Epithelial cell of esophagus (primary cell): ENCODE data around the gene CNTNAP5.

Source experiments
- DNase-seq: peaks from one replicate; pipeline ENCODE4 v3.0.0; 2010; ENCODE audit warnings: low read depth
- H3K4me3 ChIP-seq: 2 replicates; pipeline ENCODE4 v1.5.1; 2011; ENCODE audit warnings: mild to moderate bottlenecking, low read length, control low read depth
- TF ChIP-seq, protein P1 (sequence below): IDR thresholded peaks from 2 replicates; pipeline ENCODE4 v1.5.1; 2011; ENCODE audit warnings: low read depth, mild to moderate bottlenecking, low read length, control low read depth, inconsistent platforms; ENCODE audit not compliant: insufficient read depth; ENCODE audit errors: missing control alignments

The CNTNAP5 gene

DNA sequence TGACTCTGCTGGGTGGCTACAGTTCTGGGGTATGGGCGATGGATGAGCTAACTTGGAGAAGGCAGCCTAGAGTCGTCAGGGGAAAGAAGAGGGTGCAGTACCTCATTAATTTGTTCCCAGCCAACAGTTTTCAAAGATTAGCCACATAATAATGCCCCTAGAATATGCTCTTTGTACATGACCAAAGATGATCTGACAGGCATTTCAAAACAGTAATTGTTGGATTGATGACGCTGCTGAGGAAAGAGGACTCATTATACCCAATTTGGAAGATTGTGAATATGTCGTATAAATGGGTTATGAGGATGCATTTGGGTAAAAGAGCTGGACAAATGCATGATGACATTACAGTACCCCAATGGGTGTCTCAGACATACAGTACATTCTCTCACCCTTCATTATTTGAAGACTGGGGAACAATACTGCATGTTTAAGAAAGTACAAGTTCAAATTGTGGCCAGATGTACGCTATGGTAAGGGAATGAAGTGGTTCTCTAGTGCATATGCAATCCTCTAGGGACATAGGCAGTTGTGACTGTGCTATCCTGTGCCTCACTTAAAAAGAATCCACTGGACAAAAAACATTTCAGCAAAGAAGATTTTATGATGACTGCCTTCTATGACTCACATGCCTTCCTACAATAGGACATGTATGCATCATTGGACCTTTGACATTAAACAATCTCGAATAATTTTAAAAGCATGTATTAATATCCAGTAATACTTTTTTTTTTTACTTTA lies 233.2 kb downstream of the CNTNAP5 start:
- TF ChIP-seq, protein P1, sequence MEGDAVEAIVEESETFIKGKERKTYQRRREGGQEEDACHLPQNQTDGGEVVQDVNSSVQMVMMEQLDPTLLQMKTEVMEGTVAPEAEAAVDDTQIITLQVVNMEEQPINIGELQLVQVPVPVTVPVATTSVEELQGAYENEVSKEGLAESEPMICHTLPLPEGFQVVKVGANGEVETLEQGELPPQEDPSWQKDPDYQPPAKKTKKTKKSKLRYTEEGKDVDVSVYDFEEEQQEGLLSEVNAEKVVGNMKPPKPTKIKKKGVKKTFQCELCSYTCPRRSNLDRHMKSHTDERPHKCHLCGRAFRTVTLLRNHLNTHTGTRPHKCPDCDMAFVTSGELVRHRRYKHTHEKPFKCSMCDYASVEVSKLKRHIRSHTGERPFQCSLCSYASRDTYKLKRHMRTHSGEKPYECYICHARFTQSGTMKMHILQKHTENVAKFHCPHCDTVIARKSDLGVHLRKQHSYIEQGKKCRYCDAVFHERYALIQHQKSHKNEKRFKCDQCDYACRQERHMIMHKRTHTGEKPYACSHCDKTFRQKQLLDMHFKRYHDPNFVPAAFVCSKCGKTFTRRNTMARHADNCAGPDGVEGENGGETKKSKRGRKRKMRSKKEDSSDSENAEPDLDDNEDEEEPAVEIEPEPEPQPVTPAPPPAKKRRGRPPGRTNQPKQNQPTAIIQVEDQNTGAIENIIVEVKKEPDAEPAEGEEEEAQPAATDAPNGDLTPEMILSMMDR, result no peak
- DNase-seq, result no peak
- H3K4me3 ChIP-seq, result no peak overlapping the region

DNA sequence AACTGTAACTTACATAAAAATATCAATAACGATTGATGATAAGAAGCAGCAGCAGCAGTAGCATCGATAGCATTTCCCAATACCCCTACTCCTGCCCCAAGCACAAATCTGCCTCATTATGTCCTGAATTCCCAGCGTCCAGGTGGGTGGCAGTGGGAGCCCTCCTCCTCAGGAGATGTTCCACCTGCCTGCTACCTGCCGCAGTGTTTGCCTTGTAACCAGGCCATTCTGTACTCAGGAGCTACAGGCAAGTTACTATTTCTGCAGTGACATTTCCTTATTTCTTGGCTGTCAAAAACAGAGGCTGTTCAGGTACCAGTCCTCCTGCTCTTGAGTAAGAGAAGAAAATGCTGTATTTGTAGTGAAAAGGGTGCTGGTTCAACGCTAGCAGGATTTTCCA lies 236.4 kb downstream of the CNTNAP5 start:
- no peak overlapping the region for H3K4me3 ChIP-seq
- DNase-seq, result no peak

DNA sequence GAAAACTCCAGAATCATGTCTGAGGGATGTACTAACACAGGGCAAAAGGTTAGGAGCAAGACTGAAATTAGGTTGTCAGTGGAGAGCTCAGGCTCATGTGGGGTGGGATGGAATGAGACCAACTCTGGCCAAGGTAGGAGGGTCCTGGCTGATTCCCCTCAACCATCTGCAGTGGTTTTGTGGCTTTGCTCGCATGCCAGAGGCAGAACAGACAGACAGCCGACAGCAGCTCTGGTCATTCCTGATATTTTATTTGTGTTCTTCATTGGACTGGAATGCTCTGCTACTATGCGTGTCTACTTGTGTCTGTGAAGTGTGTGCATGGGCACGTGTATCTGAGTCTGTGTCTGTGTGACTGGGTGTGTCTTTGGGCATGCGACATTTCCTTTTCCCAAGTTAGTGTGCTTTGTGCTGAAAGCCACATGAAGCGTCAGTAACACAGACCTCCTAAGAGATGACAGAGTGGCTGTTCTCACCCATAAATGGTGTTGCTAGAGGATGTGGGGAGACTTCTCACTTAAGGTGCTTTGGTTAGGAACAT lies 239.5 kb downstream of the CNTNAP5 start:
- no peak for DNase-seq
- no peak overlapping the region for H3K4me3 ChIP-seq
- TF ChIP-seq, protein P1, result no peak

More for the DNA sequence above, 236.4 kb downstream of the CNTNAP5 start:
- TF ChIP-seq, protein P1, result no peak

DNA sequence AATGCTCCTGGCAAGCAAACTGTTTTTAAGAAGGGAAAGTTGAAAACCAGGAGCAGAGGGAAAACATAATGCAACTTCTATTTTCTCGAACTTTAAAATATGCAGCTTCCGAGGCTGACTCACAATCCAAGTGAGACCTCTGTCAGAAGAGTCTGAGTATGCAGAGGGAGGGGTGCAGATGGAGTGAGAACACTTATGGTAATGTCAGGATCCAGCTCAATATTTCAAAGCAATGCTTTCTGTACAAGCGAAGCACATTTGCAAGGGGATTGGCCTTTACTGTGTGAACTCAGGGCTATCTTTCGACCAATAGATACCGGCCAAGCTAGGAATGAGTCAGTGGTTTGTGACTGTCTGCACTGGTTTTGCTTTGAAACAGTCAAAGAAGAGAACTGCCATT lies 242.7 kb downstream of the CNTNAP5 start:
- H3K4me3 ChIP-seq, result no peak overlapping the region
- TF ChIP-seq, protein P1, result no peak
- no peak for DNase-seq

DNA sequence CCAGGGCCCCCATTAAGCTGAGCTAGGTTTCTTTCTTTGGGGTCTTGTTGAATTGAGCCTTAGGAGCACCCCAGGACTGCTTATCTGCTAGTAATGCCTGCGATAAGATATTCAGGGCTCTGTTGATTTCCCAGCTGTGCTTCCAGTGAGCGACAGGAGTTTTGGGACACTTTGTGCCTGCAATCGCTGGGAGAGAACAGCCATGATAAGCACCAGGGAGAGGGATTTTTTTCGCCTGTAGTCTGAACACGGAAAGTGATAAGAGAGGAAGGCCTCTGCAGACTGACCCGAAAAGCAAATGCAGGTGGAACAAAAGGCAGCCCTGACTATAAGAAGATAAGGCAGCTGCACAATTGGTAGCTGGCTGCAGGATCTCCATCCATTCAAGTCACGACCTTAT lies 244.3 kb downstream of the CNTNAP5 start:
- no peak overlapping the region for H3K4me3 ChIP-seq
- TF ChIP-seq, protein P1, result no peak
- no peak for DNase-seq

DNA sequence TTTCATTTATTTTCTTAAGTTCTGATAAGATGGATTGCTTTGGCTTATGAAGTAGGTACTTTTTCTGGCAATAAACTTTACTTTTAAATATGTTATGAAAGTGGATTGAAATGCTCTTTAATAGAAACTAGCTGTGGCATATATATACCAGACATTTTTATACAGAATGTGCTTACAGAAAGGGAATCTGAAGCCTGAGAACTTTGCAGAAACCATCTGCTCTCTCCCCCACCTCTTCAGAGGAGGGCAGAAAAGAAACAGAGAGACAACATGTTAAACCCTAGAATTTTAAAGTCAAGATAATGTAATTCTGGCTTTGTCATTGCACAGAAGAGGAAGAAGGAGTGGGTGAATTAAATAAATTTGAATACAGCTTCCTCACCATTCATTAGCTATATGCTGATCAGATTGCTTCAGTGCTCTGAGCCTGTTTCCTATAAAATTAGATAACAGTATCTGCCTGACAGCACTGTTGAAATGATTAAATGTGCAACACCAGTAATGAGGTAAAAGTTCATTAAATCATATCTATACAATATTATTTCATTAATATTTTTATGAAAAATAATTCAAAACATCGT lies 247.3 kb downstream of the CNTNAP5 start:
- no peak overlapping the region for H3K4me3 ChIP-seq
- no peak for DNase-seq
- TF ChIP-seq, protein P1, result no peak

DNA sequence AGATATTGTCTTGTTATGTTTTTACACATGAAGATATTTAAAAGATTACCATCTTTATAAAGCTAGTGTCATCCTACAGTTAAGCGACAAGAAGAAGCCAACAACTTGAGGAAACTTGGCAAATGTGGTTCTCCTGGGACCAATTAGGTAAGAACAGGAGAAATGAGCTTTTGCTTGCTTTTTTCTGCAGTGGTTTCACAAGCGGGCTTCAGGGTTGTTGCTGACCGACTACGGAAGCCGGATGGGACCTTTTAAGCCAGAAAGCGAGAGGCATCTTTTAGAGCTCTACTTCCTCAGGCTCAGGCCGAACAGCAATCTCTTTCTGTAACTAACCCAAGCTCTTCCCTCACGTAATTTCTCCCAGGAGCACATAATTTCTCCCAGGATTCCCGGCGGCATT lies 256.5 kb downstream of the CNTNAP5 start:
- no peak for DNase-seq

More for the DNA sequence above, 256.5 kb downstream of the CNTNAP5 start:
- TF ChIP-seq, protein P1, result no peak
- no peak overlapping the region for H3K4me3 ChIP-seq
